Mesothelial cell of epicardium (in vitro differentiated cells): ENCODE data around the gene C14orf132. TPM values are rescaled to one million over a fixed set of nuclear protein-coding genes. Genes with fewer than 3 reads are reported as not detected.
A peak's percentile ranks its signal among the peaks of the same experiment; 100 is the strongest.

Experiments
- DNase-seq, 2 experiments: peaks; one replicate each; pipeline ENCODE4 v3.0.0; 2021; ENCODE audit warnings: low spot score in 2 of 2; ENCODE audit not compliant: unreplicated experiment in 2 of 2
- H3K27ac Mint-ChIP-seq: 2 replicates; pipeline ENCODE4 v1.8.0; 2021; ENCODE audit warnings: mixed read lengths
- H3K27me3 Mint-ChIP-seq: 2 replicates; pipeline ENCODE4 v1.8.0; 2021; ENCODE audit warnings: low read depth, mixed read lengths
- H3K36me3 Mint-ChIP-seq: 2 replicates; pipeline ENCODE4 v1.8.0; 2021; ENCODE audit warnings: mixed read lengths
- H3K4me1 Mint-ChIP-seq: 2 replicates; pipeline ENCODE4 v1.8.0; 2021; ENCODE audit warnings: mixed read lengths
- H3K4me3 Mint-ChIP-seq: 2 replicates; pipeline ENCODE4 v1.8.0; 2021; ENCODE audit warnings: mild to moderate bottlenecking, moderate library complexity, mixed read lengths
- H3K9me3 Mint-ChIP-seq: 2 replicates; pipeline ENCODE4 v1.8.0; 2021; ENCODE audit warnings: mixed read lengths
- total RNA-seq: library from RNA; stranded (reverse); gene quantifications from 3 replicates; pipeline ENCODE4 v1.2.1, GENCODE V29; 2021
- TF ChIP-seq, protein P1 (sequence below): fragments of 200-600 bp; sonication (generic); IDR thresholded peaks from one replicate; pipeline ENCODE4 v1.5.0; 2021; ENCODE audit warnings: antibody characterized with exemption; ENCODE audit not compliant: unreplicated experiment

Gene C14orf132
- total RNA-seq, 1 donor from 2014 or later, result 40.6 TPM

DNA sequence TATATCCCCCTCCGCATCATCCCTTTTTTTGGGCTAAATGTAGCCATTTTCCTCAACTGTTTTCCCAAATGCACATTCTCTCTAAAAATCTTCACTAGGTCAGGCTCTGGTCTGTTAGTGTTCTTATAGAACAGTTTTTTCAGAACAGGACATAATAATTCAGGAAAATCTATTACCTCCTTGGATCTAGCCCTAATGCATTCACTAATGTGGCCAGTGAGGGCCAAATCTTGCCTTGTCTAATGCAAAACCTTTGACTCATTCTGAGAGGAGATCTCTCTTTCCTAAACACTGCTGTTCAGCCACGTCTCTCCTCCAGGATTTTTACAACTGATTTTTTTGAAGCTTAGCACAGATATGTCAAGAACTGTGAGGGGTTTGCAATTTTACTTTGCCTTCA lies 15.5 kb downstream of the C14orf132 start:
- H3K27ac Mint-ChIP-seq, result no peak overlapping the region
- H3K27me3 Mint-ChIP-seq, result no peaks in the 10 kb centered on the region

GRCh38 chr14:96055065-96055752 lies 16.0 kb downstream of the C14orf132 start:
- no peak overlapping the region for H3K27ac Mint-ChIP-seq
- H3K4me1 Mint-ChIP-seq, result peaks cover 7% of the 10 kb centered on the region
- DNase-seq, result peak in 1 of 2 experiments; percentile 20
- no peaks in the 10 kb centered on the region for H3K9me3 Mint-ChIP-seq
- H3K4me3 Mint-ChIP-seq, result no peak overlapping the region
- H3K36me3 Mint-ChIP-seq, result peaks cover 10% of the 10 kb centered on the region
- no peaks in the 10 kb centered on the region for H3K27me3 Mint-ChIP-seq
- TF ChIP-seq, protein P1, sequence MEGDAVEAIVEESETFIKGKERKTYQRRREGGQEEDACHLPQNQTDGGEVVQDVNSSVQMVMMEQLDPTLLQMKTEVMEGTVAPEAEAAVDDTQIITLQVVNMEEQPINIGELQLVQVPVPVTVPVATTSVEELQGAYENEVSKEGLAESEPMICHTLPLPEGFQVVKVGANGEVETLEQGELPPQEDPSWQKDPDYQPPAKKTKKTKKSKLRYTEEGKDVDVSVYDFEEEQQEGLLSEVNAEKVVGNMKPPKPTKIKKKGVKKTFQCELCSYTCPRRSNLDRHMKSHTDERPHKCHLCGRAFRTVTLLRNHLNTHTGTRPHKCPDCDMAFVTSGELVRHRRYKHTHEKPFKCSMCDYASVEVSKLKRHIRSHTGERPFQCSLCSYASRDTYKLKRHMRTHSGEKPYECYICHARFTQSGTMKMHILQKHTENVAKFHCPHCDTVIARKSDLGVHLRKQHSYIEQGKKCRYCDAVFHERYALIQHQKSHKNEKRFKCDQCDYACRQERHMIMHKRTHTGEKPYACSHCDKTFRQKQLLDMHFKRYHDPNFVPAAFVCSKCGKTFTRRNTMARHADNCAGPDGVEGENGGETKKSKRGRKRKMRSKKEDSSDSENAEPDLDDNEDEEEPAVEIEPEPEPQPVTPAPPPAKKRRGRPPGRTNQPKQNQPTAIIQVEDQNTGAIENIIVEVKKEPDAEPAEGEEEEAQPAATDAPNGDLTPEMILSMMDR, result no peak

More for the DNA sequence above, 15.5 kb downstream of the C14orf132 start:
- H3K4me3 Mint-ChIP-seq, result no peak overlapping the region
- peaks cover 10% of the 10 kb centered on the region for H3K36me3 Mint-ChIP-seq
- TF ChIP-seq, protein P1, result no peak
- H3K4me1 Mint-ChIP-seq, result peaks cover 10% of the 10 kb centered on the region
- peaks cover 4% of the 10 kb centered on the region for H3K9me3 Mint-ChIP-seq
- no peak for DNase-seq

- Mint-ChIP-seq H3K9me3 (no peaks in the 10 kb centered on the region), H3K36me3 (peaks cover 10% of the 10 kb centered on the region), H3K4me3 (no peak overlapping the region), H3K27me3 (no peaks in the 10 kb centered on the region), H3K4me1 (peaks cover 1% of the 10 kb centered on the region), H3K27ac (no peak overlapping the region)
- TF ChIP-seq, protein P1, result no peak
- peak in 1 of 2 experiments; percentile 33 for DNase-seq
These were observed 16.8 kb downstream of the C14orf132 start for GRCh38 chr14:96055753-96056508.

DNA sequence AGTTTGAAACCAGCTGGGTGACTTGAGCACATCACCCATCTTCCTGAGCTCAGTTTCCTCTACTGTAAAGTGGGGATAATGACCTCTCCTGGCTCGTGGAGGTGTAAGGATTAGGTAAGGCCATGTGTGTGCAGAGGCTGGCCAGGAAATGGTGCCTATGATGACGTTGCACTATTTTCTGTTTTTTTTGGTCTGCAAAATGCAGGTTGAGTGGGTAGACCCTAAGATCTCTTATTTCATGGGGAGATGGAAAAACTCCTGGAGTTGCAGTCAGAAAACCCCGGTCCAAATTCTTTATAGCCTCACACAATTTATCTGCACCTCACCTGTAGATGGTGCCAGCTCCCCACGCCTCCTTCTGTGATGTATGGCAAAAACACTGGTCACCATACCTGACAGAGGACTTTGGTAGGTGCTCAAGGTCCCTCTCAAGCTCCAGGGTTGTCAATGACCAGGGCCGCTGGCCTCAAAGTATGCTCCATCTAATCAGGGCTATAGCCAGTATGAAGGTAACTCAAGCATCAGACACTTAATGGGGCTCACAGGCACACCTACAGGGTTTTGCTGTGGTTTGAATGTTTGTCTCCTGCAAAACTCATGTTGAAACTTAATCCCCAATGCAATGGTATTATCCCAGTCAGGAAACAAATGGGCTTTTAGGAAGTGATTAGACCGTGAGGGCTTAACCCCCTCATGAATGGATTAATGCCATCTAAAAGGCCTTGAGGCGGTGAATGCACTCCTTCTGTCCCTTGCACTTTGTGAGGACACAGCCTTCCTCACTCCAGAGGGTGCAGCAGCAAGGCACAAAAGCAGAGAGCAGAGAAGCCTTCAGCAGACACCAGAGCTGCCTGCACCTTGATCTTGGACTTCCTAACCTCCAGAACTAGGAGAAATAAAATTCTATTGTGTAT lies 17.6 kb downstream of the C14orf132 start:
- Mint-ChIP-seq H3K27ac (no peak overlapping the region), H3K36me3 (peaks cover 7% of the 10 kb centered on the region), H3K9me3 (no peaks in the 10 kb centered on the region), H3K4me1 (no peaks in the 10 kb centered on the region), H3K27me3 (no peaks in the 10 kb centered on the region), H3K4me3 (no peak overlapping the region)
- peak in 1 of 2 experiments; percentile 25 for DNase-seq
- TF ChIP-seq, protein P1, result no peak

DNA sequence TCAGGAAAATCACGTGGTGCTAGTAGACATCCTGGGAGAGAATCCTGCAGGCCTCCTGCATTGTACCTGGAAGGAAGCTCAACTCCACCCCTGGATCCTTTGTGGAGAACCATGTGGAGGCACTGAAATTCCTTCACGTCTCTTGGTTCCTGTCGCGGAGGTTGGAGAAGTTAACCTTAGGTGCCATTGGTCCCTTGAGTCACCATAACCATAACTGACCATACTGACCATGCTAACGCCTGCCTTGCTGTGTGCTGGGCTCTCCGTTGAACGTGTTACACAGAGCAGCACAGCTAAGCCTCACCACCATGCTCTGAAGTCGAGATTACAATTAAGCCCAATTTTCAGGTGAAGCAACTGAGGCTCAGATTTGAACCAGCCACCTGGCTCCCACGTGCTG lies 18.6 kb downstream of the C14orf132 start:
- H3K4me1 Mint-ChIP-seq, result no peaks in the 10 kb centered on the region
- H3K9me3 Mint-ChIP-seq, result no peaks in the 10 kb centered on the region
- no peak overlapping the region for H3K4me3 Mint-ChIP-seq
- TF ChIP-seq, protein P1, result no peak
- H3K27me3 Mint-ChIP-seq, result no peaks in the 10 kb centered on the region
- peaks cover 5% of the 10 kb centered on the region for H3K36me3 Mint-ChIP-seq
- H3K27ac Mint-ChIP-seq, result no peak overlapping the region
- peak in 1 of 2 experiments; percentile 16 for DNase-seq
